ENCODE data around the gene COL23A1.

DNA sequence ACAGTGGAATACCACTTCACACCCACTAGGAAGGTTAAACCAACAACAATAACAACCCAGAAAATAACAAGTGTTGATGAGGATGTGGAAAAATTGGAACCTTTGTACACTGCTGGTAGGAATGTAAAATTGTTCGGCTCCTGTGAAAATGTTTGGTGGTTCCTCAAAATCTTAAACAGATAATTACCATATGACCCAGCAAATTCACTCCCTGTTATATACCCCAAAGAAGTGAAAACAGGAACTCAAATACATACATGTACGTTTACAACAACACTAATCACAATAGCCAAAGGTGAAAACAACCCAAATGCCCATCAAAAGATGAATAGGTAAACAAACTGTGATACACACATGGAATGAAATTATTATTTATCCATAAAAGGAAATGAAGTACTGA, 179.1 kb downstream of the COL23A1 start:
- TF ChIP-seq EZH2 (IDR thresholded peaks at IDR 0.05; ENCODE audit: low read depth, low read length, severe bottlenecking) (no peak), SRF (IDR thresholded peaks at IDR 0.05; ENCODE audit: low read depth, low read length) (no peak), MAFK (IDR thresholded peaks at IDR 0.05; ENCODE audit: low read depth, low read length) (no peak), JUN (IDR thresholded peaks at IDR 0.05; ENCODE audit: low read depth, low read length) (no peak)
- TF ChIP-seq, protein P1, sequence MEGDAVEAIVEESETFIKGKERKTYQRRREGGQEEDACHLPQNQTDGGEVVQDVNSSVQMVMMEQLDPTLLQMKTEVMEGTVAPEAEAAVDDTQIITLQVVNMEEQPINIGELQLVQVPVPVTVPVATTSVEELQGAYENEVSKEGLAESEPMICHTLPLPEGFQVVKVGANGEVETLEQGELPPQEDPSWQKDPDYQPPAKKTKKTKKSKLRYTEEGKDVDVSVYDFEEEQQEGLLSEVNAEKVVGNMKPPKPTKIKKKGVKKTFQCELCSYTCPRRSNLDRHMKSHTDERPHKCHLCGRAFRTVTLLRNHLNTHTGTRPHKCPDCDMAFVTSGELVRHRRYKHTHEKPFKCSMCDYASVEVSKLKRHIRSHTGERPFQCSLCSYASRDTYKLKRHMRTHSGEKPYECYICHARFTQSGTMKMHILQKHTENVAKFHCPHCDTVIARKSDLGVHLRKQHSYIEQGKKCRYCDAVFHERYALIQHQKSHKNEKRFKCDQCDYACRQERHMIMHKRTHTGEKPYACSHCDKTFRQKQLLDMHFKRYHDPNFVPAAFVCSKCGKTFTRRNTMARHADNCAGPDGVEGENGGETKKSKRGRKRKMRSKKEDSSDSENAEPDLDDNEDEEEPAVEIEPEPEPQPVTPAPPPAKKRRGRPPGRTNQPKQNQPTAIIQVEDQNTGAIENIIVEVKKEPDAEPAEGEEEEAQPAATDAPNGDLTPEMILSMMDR (IDR thresholded peaks at IDR 0.05; ENCODE audit: control extremely low read depth in 1 of 3, insufficient read depth in 1 of 3, low read depth in 1 of 3, low read length in 3 of 3): no peak

Measured in H1 (cell line).